BE2C (cell line): ENCODE measurements around the gene TXNL4A.
"Not testable (repeated sequence)": the region's sequence is repeated elsewhere in the genome, so short reads cannot be mapped to it uniquely, and the experiment has no call there.

Experiments used
- DNase-seq: peaks from one replicate; pipeline ENCODE4 v3.0.0-alpha.2; 2020
- H3K27me3 ChIP-seq: fragments of 250-450 bp; sonication (Bioruptor Pico); 2 replicates; pipeline ENCODE4 v1.5.1; 2020; ENCODE audit warnings: mild to moderate bottlenecking
- H3K36me3 ChIP-seq: fragments of 250-450 bp; sonication (Bioruptor Pico); 2 replicates; pipeline ENCODE4 v1.5.1; 2020; ENCODE audit warnings: mild to moderate bottlenecking
- H3K4me1 ChIP-seq: fragments of 250-450 bp; sonication (Bioruptor Pico); 2 replicates; pipeline ENCODE4 v1.5.1; 2020
- H3K4me3 ChIP-seq: 2 replicates; pipeline ENCODE4 v1.5.1; 2011; ENCODE audit warnings: low read depth, low read length
- H3K9me3 ChIP-seq: fragments of 250-450 bp; sonication (Bioruptor Pico); 2 replicates; pipeline ENCODE4 v1.5.1; 2020
- CTCF ChIP-seq: IDR thresholded peaks from 2 replicates; pipeline ENCODE4 v1.5.1; 2012; ENCODE audit warnings: mild to moderate bottlenecking, low read depth, low read length

Gene TXNL4A

GRCh38 chr18:80012714-80013113 lies 24.4 kb upstream of the TXNL4A start:
- no peaks in the 10 kb centered on the region for H3K36me3 ChIP-seq
- no peaks in the 10 kb centered on the region for H3K9me3 ChIP-seq
- no peak overlapping the region for H3K4me3 ChIP-seq
- no peak for DNase-seq
- H3K27me3 ChIP-seq = no peaks in the 10 kb centered on the region
- H3K4me1 ChIP-seq = no peaks in the 10 kb centered on the region
- no peak for TF ChIP-seq CTCF

GRCh38 chr18:80011496-80012137 lies 23.3 kb upstream of the TXNL4A start:
- H3K9me3 ChIP-seq, H3K27me3 ChIP-seq, H3K36me3 ChIP-seq, H3K4me3 ChIP-seq, H3K4me1 ChIP-seq, DNase-seq: not testable (repeated sequence)

- TF ChIP-seq CTCF = no peak
- no peaks in the 10 kb centered on the region for H3K4me1 ChIP-seq
- H3K27me3 ChIP-seq = no peaks in the 10 kb centered on the region
- no peaks in the 10 kb centered on the region for H3K36me3 ChIP-seq
- H3K4me3 ChIP-seq = no peak overlapping the region
- H3K9me3 ChIP-seq = no peaks in the 10 kb centered on the region
- DNase-seq = no peak
Observed at GRCh38 chr18:80010551-80010906, 22.2 kb upstream of the TXNL4A start.

GRCh38 chr18:80009661-80010550 lies 21.5 kb upstream of the TXNL4A start:
- DNase-seq = no peak
- Histone ChIP-seq H3K36me3 (no peaks in the 10 kb centered on the region), H3K27me3 (no peaks in the 10 kb centered on the region), H3K9me3 (no peaks in the 10 kb centered on the region), H3K4me1 (no peaks in the 10 kb centered on the region), H3K4me3 (no peak overlapping the region)
- TF ChIP-seq CTCF = no peak

GRCh38 chr18:80006724-80007123 lies 18.4 kb upstream of the TXNL4A start:
- Histone ChIP-seq H3K9me3 (no peaks in the 10 kb centered on the region), H3K4me1 (no peaks in the 10 kb centered on the region), H3K4me3 (no peak overlapping the region), H3K27me3 (no peaks in the 10 kb centered on the region), H3K36me3 (no peaks in the 10 kb centered on the region)
- TF ChIP-seq CTCF = no peak
- no peak for DNase-seq

- Histone ChIP-seq H3K36me3 (no peaks in the 10 kb centered on the region), H3K27me3 (no peaks in the 10 kb centered on the region), H3K4me1 (no peaks in the 10 kb centered on the region), H3K9me3 (no peaks in the 10 kb centered on the region), H3K4me3 (no peak overlapping the region)
- DNase-seq = no peak
- TF ChIP-seq CTCF = no peak
Observed at GRCh38 chr18:80004600-80005342, 16.4 kb upstream of the TXNL4A start.
